NCI-H69 (cell line): ENCODE results near the gene KRTAP10-9.
"Not testable (repeated sequence)": the region's sequence is repeated elsewhere in the genome, so short reads cannot be mapped to it uniquely, and the experiment has no call there.

Source experiments
- DNase-seq: peaks from one replicate; lab custom pipeline; 2025; lab: John Stamatoyannopoulos, UW

Gene KRTAP10-9

GRCh38 chr21:44595524-44595923, 31.4 kb upstream of the KRTAP10-9 start:
- DNase-seq, result no peak

DNA sequence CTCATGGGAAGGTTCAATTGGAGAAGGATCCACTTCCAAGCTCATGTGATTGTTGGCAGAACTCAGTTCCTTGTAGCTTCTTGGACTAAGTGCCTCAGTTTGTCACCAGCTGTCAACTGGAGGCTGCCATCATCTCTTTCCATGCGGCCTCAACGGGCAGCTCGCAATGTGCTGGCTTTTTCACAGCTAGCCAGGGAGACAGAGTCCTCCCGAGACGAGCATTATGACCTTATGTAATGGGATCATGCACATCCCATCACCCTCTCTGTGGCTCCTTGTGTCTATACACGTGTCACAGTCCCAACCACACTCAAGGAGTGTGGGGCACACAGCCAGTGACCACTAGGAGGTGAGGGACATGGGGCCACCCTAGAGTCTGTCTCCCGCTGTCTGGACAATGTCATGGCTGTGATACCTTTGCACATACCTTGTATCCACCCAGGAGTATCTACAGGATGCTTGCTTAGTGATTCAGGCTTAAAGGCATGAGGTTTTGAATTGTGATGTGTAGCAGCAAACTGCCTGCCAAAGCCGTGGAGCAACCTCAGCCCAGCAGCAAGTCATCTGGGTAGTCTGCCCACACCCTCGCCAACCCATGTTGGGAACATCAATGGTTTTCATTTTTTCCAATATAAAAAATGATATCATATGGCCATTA, 30.7 kb upstream of the KRTAP10-9 start:
- no peak for DNase-seq

GRCh38 chr21:44598061-44598460, 28.8 kb upstream of the KRTAP10-9 start:
- peak; percentile 61 for DNase-seq

- no peak for DNase-seq
These were observed 27.4 kb upstream of the KRTAP10-9 start for GRCh38 chr21:44599264-44600029.

DNA sequence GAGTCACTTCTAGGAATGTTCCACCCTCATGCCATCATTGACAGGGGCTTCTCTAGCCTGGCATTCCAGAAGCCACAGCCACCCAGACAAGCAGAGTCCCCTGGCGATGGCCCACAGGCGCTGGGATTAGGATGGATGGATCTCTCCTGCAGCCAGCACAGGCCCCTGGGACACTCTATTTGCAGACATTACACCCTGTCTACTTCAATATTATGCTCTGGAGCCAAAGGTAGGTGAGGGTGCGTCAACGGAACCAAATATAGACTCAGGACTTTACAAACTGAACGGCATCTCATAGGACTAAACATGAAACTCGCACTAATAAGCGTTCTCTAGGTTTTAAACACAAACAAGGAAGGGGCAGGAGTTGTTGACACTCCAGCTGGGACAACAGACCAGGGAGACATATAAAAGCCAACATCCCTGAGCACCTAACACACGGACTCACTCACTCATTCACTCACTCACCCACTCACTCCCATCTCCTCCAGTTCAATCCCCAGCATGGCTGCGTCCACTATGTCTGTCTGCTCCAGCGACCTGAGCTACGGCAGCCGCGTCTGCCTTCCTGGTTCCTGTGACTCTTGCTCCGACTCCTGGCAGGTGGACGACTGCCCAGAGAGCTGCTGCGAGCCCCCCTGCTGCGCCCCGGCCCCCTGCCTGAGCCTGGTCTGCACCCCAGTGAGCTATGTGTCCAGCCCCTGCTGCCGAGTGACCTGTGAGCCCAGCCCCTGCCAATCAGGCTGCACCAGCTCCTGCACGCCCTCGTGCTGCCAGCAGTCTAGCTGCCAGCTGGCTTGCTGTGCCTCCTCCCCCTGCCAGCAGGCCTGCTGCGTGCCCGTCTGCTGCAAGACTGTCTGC, 26.5 kb upstream of the KRTAP10-9 start, which contains the start of gene KRTAP10-7:
Gene KRTAP10-7, plus strand, starts transcription at position 480 of the 861 bp plus-strand sequence. Its CDS starts 25 bp downstream, at position 505.
- DNase-seq, result peak; percentile 70

GRCh38 chr21:44601091-44601490, 25.8 kb upstream of the KRTAP10-9 start:
- peak; percentile 91 for DNase-seq

DNA sequence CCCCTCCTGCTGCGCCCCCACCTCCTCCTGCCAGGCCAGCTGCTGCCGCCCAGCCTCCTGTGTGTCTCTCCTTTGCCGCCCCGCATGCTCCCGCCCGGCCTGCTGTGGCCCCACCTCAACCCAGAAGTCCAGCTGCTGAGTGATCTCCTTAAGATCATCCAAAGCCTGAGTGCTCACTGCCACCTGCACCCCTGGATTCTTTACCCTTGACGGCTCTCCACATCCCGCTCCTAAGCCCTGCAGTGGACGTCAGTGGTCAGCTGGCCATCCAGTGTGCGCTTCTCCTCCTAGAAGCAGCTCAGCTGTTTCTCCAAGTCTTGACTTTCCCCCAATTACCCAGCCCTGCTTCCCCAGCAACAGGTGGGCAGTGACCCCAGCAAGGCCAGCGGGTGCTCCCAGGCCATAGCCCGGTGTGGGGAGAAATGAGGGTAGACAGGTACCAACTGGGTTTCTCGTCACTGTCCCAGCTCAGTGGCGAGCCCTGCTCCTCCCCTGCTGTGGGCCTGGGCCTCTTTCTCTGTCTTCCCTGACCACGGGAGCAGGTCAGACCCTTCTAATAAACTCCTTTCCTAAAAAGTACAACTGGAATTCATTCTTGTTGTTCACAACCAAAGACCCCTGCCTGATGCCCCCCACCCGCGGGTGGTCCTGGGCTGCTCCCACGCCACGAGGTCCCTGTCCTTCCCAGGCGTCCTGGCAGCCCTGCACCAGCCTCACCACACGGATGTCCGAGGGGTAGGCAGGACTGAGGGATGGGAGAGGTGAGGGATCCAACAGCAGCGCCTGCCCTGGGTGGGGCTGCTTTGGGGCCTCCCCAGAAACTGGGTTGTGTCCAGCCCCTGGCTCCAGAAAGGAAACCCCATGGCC, 25.1 kb upstream of the KRTAP10-9 start:
- peak; percentile 78 for DNase-seq

GRCh38 chr21:44602463-44602850, 24.4 kb upstream of the KRTAP10-9 start:
- no peak for DNase-seq

DNA sequence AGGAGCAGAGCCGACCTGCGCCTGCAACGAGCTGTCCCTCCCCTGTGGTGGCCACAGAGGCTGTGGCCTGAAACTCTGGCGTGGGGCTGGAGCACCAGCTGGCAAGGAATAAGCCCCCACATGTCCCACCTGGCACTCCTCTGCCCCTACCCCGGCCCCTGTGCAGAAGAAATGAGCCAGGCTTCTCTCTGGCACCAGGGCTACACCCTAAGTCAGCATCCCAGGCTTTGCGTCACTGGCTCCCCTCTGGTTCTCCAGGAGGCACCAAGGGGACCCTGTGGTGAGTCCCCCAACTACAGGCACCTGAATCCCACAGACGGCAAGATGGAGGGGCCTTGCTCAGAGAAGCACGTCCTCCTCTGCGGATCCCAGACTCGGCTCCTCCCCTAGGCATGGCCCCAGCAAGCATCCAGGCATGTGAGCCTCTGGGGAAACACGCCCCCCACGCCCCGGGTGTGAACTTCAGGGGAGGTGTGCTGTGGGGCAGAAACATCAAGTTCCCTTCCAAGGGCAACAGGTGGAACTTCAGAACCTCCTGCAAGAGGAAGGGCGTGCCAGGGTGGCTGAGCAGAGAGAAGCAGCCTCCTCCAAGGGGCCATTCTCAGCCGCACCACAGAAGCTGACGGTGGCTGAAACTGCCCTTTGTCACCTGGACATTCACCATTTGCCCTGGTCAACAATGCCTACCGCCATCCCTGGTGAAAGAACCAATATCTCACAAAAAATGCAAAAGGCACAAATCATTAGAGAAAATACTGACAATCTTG, 23.6 kb upstream of the KRTAP10-9 start:
- DNase-seq, result no peak

DNA sequence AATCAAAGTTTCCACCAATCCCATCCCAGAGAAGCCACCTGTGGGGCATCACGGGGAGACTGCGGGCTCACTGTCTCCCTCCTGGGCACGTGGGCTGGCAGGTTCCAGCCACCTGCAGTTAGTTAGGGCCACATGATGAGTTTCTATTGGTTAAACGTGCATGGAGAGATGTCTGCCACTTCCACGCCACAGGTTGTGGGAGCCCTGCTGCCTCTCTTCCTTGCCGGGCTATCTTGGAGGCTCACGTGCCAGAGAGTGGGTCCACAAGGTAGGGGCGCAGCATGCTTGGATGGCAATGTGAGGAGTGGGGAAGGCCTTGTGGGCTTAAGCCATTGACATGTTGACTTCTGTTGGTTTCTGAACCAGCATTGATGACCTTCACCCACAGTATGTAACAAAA, 23.0 kb upstream of the KRTAP10-9 start:
- no peak for DNase-seq

- DNase-seq, result no peak
These were observed 20.4 kb upstream of the KRTAP10-9 start for GRCh38 chr21:44606495-44606894.

GRCh38 chr21:44609193-44609592, 17.7 kb upstream of the KRTAP10-9 start:
- no peak for DNase-seq

- DNase-seq, result not testable (repeated sequence)
These were observed 16.6 kb upstream of the KRTAP10-9 start for GRCh38 chr21:44610157-44610843.

DNA sequence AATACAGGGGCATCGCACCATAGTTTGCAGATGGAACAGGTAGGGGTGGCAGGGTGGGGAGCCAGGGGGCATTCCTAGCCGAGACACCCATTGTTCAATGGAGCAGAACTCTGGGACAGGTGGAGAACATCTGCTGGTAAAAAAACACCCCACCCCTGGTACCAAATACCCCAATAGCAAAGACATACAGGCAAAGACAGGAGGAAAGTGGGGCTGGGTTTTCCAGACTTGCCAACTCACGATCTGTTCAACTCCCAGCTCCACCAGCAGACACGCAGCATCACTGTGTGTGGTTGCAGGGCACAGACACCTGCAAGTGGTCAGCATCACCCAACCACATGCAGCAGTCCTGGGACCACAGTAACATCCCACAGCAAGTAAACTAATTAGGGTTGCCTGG, 15.3 kb upstream of the KRTAP10-9 start:
- no peak for DNase-seq

DNA sequence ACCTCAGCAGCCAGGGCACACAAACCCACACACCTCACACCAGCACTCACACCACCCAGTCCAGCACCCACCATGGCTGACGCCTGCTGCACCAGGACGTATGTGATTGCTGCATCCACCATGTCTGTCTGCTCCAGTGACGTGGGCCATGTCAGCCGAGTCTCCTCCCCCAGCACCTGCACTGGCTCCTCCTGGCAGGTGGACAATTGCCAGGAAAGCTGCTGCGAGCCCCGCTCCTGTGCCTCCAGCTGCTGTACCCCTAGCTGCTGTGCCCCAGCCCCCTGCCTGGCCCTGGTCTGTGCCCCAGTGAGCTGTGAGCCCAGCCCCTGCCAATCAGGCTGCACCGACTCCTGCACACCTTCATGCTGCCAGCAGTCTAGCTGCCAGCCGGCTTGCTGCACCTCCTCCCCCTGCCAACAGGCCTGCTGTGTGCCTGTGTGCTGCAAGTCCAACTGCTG, 14.8 kb upstream of the KRTAP10-9 start, which contains the start of gene KRTAP10-8:
Gene KRTAP10-8, plus strand, starts transcription at position 51 of the 458 bp plus-strand sequence. Its CDS starts 22 bp downstream, at position 73.
- no peak for DNase-seq

DNA sequence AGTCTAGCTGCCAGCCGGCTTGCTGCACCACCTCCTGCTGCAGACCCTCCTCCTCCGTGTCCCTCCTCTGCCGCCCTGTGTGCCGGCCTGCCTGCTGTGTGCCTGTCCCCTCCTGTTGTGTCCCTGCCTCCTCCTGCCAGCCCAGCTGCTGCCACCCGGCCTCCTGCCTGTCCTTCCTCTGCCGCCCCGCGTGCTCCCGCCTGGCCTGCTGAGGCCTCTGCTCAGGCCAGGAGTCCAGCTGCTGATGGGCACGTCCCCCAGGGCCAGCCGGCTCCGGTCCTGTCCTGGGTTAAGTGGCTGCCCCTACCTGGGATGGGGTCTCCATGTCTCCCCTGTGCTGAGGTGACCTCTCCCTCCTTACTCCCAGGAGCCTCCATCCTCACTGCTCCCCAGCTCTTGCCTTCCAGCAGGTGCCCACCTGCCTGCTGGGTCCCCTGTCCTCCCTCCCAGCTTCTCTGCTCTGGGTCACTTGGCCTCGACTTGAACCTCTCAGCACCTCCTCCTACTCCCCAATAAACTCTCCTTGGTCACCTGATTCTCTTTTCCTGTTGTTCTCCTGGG, 14.1 kb upstream of the KRTAP10-9 start:
- no peak for DNase-seq

- DNase-seq, result no peak
These were observed 13.3 kb upstream of the KRTAP10-9 start for GRCh38 chr21:44613386-44614155.

GRCh38 chr21:44614161-44614631, 12.7 kb upstream of the KRTAP10-9 start:
- no peak for DNase-seq

DNA sequence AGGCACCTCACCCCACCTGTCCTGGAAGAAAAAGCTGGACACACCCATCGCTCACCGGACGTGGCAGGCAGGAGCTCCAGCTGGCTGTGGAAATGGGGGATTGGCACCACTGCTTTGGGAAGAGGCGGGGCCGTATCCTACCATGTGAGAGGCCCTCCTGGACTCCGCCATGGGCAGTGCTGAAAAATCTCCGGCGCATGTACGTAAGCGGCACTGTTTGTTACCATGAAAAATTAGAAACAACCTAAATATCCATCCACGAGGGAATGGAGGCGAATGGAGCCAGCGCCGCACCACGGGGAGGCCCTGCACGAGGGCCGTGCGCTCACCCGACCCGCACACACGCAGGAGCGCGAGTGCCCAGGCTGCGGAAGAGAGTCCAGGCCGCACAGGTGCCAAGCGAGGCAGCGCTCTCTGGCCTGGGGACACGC, 11.9 kb upstream of the KRTAP10-9 start:
- no peak for DNase-seq
